Mucosa of descending colon (tissue), 3 donors: Measurements from ENCODE around the gene PRKCE. TPM values are rescaled to one million over a fixed set of nuclear protein-coding genes. Genes with fewer than 3 reads are reported as not detected.

Experiments used
- ATAC-seq: fragments of 200-7000 bp; cut with Tn5 transposase; one replicate; pipeline ENCODE4 v1.9.1; 2020; ENCODE audit warnings: mild to moderate bottlenecking, moderate library complexity
- DNase-seq, 3 donors: peaks; one replicate each; pipeline ENCODE4 v3.0.0-alpha.2; 2020
- H3K36me3 ChIP-seq: fragments of 200-600 bp; one replicate; pipeline ENCODE4 v1.8.0; 2021; ENCODE audit warnings: low read depth, mild to moderate bottlenecking
- H3K4me1 ChIP-seq: fragments of 200-600 bp; one replicate; pipeline ENCODE4 v1.8.0; 2021; ENCODE audit warnings: low read depth, mild to moderate bottlenecking
- H3K4me3 ChIP-seq: fragments of 200-600 bp; one replicate; pipeline ENCODE4 v1.8.0; 2021; ENCODE audit warnings: mild to moderate bottlenecking
- H3K9me3 ChIP-seq: fragments of 200-600 bp; one replicate; pipeline ENCODE4 v1.8.0; 2021; ENCODE audit warnings: mild to moderate bottlenecking
- intact Hi-C, 2 donors: fragments of 100-400 bp; cut with DNase I in 1 of 2; cut with micrococcal nuclease in 1 of 2; formaldehyde crosslinking; loops; one replicate each; pipeline versions ENCODE4 v1.11.0 to v1.11.1; 2022; cut with DNase I, micrococcal nuclease
- total RNA-seq, 3 donors: library from RNA; stranded (reverse); fragmentation: NEBNext Ultra II Directional in 2 of 3; extraction: Animal tissue kit (Norgen Biotek cat#: 25700) in 2 of 3; gene quantifications; one replicate each; pipeline versions ENCODE4 v1.2.1 to v1.2.4, GENCODE V29; 2021 to 2023
- TF ChIP-seq, protein P1 (sequence below): fragments of 200-600 bp; IDR thresholded peaks from one replicate; pipeline ENCODE4 v1.8.0; 2022; ENCODE audit warnings: antibody characterized with exemption, mild to moderate bottlenecking
- donor health status: DM: no; HTN: no; CAD: no; lungs with moderate emphysema.
- donor health status: DM: no; HTN: no; CAD: no.
- donor health status: DM: no; HTN: yes; CAD: no.

Gene PRKCE
- total RNA-seq, 3 donors from 2014 or later, result 24.5 to 52.0 (median 32.7) TPM

DNA sequence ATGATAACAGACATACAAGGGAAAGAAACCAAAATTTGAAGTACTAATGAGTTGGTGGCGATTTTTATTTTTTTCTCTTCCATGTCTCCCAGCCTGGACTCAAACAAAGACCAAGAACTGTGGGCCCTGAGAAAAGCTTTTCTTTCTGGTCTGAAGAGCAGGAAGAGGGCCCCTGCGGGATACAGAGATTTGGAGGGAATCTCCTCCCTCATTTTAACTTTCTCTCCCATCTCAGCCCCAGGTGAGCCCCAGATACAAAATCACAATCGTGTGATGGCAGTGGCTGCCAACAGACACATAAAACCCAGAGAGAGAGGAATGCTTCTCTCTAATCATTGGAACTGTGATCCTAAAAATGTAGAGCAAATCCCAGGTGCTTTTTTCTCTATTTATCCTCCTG, 19.5 kb upstream of the PRKCE start:
- H3K36me3 ChIP-seq, result no peaks in the 10 kb centered on the region
- H3K9me3 ChIP-seq, result no peaks in the 10 kb centered on the region
- H3K4me1 ChIP-seq, result no peaks in the 10 kb centered on the region
- TF ChIP-seq, protein P1, sequence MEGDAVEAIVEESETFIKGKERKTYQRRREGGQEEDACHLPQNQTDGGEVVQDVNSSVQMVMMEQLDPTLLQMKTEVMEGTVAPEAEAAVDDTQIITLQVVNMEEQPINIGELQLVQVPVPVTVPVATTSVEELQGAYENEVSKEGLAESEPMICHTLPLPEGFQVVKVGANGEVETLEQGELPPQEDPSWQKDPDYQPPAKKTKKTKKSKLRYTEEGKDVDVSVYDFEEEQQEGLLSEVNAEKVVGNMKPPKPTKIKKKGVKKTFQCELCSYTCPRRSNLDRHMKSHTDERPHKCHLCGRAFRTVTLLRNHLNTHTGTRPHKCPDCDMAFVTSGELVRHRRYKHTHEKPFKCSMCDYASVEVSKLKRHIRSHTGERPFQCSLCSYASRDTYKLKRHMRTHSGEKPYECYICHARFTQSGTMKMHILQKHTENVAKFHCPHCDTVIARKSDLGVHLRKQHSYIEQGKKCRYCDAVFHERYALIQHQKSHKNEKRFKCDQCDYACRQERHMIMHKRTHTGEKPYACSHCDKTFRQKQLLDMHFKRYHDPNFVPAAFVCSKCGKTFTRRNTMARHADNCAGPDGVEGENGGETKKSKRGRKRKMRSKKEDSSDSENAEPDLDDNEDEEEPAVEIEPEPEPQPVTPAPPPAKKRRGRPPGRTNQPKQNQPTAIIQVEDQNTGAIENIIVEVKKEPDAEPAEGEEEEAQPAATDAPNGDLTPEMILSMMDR, result no peak
- ATAC-seq, result no peak
- intact Hi-C loops, result no loop called here
- no peak overlapping the region for H3K4me3 ChIP-seq
- no peak for DNase-seq

DNA sequence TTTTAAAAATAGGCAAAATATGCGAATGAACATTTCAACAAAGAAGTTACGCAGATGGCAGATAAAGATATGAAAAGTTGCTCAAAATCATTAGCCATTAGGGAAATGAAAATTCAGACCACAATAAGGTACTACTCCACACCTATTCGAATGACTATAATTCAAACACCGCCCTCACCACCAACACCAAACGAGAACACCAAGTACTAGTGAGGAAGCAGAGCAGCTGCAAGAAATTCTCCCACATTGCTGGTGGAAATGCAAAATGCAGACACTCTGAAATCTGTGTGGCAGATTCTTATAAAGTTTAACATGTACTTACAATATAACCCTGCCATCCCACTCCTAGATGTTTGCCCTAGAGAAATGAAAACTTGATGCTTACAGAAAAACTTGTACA, 17.3 kb upstream of the PRKCE start:
- DNase-seq (no peak), ATAC-seq (no peak)
- no peaks in the 10 kb centered on the region for H3K36me3 ChIP-seq
- intact Hi-C loops, result no loop called here
- no peaks in the 10 kb centered on the region for H3K9me3 ChIP-seq
- TF ChIP-seq, protein P1, result no peak
- no peaks in the 10 kb centered on the region for H3K4me1 ChIP-seq
- H3K4me3 ChIP-seq, result no peak overlapping the region

DNA sequence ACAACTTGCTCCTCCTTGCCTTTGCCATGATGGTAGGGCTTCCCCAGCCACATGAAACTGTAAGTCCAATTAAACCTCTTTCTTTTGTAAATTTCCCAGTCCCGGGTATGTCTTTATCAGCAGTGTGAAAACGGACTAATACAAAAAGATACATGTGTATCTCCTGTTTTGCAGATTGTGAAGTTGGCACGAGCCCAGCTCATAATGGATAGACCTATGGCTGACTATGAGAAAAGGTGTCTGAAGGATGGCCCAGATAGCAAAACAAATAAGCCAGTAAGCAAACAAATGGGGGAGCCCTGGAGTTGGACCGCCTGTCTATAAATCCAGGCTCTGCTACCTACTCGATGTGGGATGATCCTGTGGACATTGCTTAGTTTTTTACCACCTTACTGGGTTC, 15.5 kb upstream of the PRKCE start:
- H3K9me3 ChIP-seq, result no peaks in the 10 kb centered on the region
- no peak overlapping the region for H3K4me3 ChIP-seq
- no peak for ATAC-seq
- TF ChIP-seq, protein P1, result no peak
- H3K36me3 ChIP-seq, result no peaks in the 10 kb centered on the region
- no peak for DNase-seq
- no peaks in the 10 kb centered on the region for H3K4me1 ChIP-seq
- intact Hi-C loops, result no loop called here

DNA sequence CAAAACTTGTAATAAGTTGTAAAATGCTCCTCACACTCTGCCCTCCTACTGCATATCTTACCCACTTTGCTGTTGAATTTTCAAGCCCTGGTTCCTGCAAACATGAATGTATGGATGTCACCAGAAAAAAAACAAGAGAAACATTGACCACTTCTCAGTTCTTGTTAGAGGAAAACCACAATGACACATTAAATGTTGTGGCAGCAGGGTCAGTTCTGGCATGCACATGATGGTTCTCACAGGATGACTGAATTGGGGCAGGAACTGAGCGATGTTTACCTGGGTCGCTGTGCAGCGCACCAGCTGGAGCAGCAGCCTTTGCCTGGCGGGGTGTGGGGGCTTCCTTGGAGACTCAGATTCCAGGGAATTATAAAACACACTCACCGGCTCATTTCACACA, 14.0 kb upstream of the PRKCE start:
- intact Hi-C loops, result no loop called here
- H3K9me3 ChIP-seq, result no peaks in the 10 kb centered on the region
- no peak overlapping the region for H3K4me3 ChIP-seq
- no peaks in the 10 kb centered on the region for H3K36me3 ChIP-seq
- ATAC-seq (no peak), DNase-seq (no peak)
- no peaks in the 10 kb centered on the region for H3K4me1 ChIP-seq
- TF ChIP-seq, protein P1, result no peak

DNA sequence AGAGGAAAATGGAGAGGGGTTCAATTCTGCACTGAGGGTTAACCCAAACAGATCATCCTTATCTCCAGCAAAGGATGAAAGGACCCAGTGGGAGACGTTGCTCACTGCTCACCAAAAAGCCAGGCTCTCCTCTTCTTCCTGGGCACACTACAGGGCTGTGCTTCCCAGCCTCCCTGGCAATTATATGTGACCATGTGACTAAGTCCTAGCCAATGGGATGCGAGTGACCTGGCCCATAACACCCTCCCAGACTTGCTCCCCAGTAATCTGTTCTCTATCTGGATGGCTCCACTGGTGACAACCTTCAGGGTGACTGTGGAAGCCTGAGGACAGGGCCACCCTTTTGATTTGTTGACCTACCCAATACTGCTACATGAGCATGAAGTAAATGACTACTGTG, 10.9 kb upstream of the PRKCE start:
- no peak for DNase-seq
- Histone ChIP-seq H3K9me3 (no peaks in the 10 kb centered on the region), H3K4me1 (peaks cover 8% of the 10 kb centered on the region), H3K36me3 (no peaks in the 10 kb centered on the region), H3K4me3 (no peak overlapping the region)
- ATAC-seq, result no peak
- intact Hi-C loops, result loop anchor here (5.0 kb wide), 1 partner anchor 297 kb away; no protein-coding TSS in a partner anchor
- TF ChIP-seq, protein P1, result no peak

DNA sequence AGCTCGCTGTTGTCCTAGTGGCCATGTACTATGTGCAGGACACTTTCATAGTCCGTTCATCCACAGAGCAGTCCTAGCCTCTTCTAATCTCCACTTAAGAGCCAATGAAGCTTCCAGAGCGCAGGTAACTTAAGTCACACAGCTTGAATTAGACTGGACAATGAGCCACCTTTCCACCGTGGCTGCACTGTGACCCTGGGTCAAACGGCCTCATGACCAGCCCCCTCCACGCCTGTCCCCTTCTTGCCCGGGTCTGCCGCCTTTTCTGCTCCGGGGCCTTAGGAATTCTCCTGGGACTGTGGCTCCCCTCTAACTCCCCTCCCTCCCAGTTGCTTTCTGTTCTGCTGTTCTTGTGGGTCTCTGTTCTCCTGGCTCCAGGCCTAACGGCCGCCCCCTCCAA, 8.4 kb upstream of the PRKCE start:
- no peak for DNase-seq
- intact Hi-C loops, result loop anchor here (5.0 kb wide), 1 partner anchor 294 kb away; no protein-coding TSS in a partner anchor

More for the DNA sequence above, 8.4 kb upstream of the PRKCE start:
- TF ChIP-seq, protein P1, result no peak
- H3K4me1 ChIP-seq, result peaks cover 12% of the 10 kb centered on the region
- peak; percentile 20 for ATAC-seq
- H3K9me3 ChIP-seq, result no peaks in the 10 kb centered on the region
- H3K4me3 ChIP-seq, result no peak overlapping the region
- no peaks in the 10 kb centered on the region for H3K36me3 ChIP-seq
